ENCODE measurements around the gene FAM120AOS.

Gene FAM120AOS

DNA sequence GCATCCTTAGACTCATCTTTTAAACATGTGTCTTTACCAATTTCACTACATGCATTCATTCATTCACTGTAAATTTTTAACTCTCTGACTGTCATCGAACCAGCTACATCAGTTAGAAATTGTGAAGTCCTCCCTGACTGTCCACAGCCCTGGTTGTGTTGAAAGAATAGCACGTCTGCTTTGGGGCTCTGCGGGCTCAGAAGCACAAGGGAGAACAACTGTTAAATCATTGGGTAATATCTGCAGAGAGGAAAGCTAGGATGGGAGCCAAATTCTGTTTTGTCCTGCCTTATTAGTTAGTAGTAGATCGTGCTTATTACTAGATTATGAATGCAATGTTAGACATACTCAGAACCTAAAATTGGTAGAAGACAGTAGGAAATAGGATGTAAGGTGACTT lies 26.3 kb upstream of the FAM120AOS start:
- Histone ChIP-seq H3K79me1 (ENCODE audit: low read length) (no peaks in the 10 kb centered on the region), H3K79me2 (ENCODE audit: control insufficient read depth, insufficient read depth, low read length, poor library complexity) (peaks cover 2% of the 10 kb centered on the region), H3K4me3 (ENCODE audit: low read depth, low read length) (no peak overlapping the region), H3K9me3 (ENCODE audit: insufficient read depth, low read depth, low read length) (no peaks in the 10 kb centered on the region), H3K4ac (ENCODE audit: low read depth, low read length) (no peak overlapping the region), H3K4me2 (ENCODE audit: low read length) (no peak overlapping the region), H3K9ac (ENCODE audit: low read length) (no peak overlapping the region), H2BK5ac (ENCODE audit: low read depth, low read length, poor library complexity) (no peak overlapping the region), H3K27me3 (ENCODE audit: insufficient read depth, low read length) (no peaks in the 10 kb centered on the region), H4K12ac (ENCODE audit: low read depth, low read length) (no peak overlapping the region), H3K36me3 (ENCODE audit: control insufficient read depth in 1 of 2, insufficient read depth in 2 of 2, low read length in 2 of 2) (peaks cover 5 to 7% of the 10 kb centered on the region in 2 experiments), H2AK5ac (ENCODE audit: low read length) (no peak overlapping the region), H4K91ac (ENCODE audit: low read depth, low read length) (no peak overlapping the region), H4K8ac (ENCODE audit: low read depth, low read length) (no peak overlapping the region), H2BK120ac (ENCODE audit: insufficient read depth, low read length, poor library complexity) (no peak overlapping the region), H3K18ac (ENCODE audit: low read length) (no peak overlapping the region), H3K23ac (ENCODE audit: low read length) (no peak overlapping the region), H3K4me1 (ENCODE audit: control insufficient read depth in 1 of 2, insufficient read depth in 2 of 2, low read length in 2 of 2) (peaks cover 5 to 9% of the 10 kb centered on the region in 2 experiments), H2AFZ (ENCODE audit: insufficient read depth, low read length, poor library complexity) (no peak overlapping the region), H3K27ac (ENCODE audit: low read depth, low read length) (no peak overlapping the region), H3K14ac (ENCODE audit: low read length) (no peak overlapping the region), H2BK12ac (ENCODE audit: low read length) (no peak overlapping the region)
- no CpG with 5 or more reads among the region's 4 CpGs for WGBS (ENCODE audit: extremely low coverage, insufficient coverage, insufficient read length)
- DNase-seq = no peak

DNA sequence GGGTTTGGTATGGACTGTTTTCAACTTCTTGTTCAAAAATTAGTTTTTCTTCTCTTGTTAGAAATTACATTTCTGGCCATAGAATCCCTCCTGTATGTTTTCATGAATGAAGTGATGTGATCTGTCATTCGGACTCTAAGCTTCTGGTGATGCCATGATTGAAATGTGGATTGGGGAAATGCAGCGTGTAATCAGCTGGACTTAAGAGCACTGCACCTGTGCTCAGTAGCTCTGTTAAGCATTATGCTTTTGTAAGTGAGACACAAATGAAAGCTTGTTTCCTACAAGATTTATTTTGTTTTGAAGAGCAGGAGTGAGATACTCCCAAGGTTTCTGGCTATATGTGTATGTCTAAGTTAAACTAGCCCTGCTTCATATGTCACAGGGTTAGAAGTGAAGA lies 24.0 kb upstream of the FAM120AOS start:
- Histone ChIP-seq H3K36me3 (ENCODE audit: control insufficient read depth in 1 of 2, insufficient read depth in 2 of 2, low read length in 2 of 2) (peaks cover 0 to under 1% of the 10 kb centered on the region in 2 experiments), H3K14ac (ENCODE audit: low read length) (no peak overlapping the region), H3K27ac (ENCODE audit: low read depth, low read length) (no peak overlapping the region), H3K79me1 (ENCODE audit: low read length) (no peaks in the 10 kb centered on the region), H3K4me3 (ENCODE audit: low read depth, low read length) (no peak overlapping the region), H3K23ac (ENCODE audit: low read length) (no peak overlapping the region), H4K12ac (ENCODE audit: low read depth, low read length) (no peak overlapping the region), H3K4ac (ENCODE audit: low read depth, low read length) (no peak overlapping the region), H4K8ac (ENCODE audit: low read depth, low read length) (no peak overlapping the region), H2BK5ac (ENCODE audit: low read depth, low read length, poor library complexity) (no peak overlapping the region), H3K9ac (ENCODE audit: low read length) (no peak overlapping the region), H2AK5ac (ENCODE audit: low read length) (no peak overlapping the region), H3K79me2 (ENCODE audit: control insufficient read depth, insufficient read depth, low read length, poor library complexity) (no peaks in the 10 kb centered on the region), H3K4me1 (ENCODE audit: control insufficient read depth in 1 of 2, insufficient read depth in 2 of 2, low read length in 2 of 2) (peaks cover 5 to 9% of the 10 kb centered on the region in 2 experiments), H3K4me2 (ENCODE audit: low read length) (no peak overlapping the region), H2BK120ac (ENCODE audit: insufficient read depth, low read length, poor library complexity) (no peak overlapping the region), H3K9me3 (ENCODE audit: insufficient read depth, low read depth, low read length) (no peaks in the 10 kb centered on the region), H3K18ac (ENCODE audit: low read length) (no peak overlapping the region), H4K91ac (ENCODE audit: low read depth, low read length) (no peak overlapping the region), H3K27me3 (ENCODE audit: insufficient read depth, low read length) (no peaks in the 10 kb centered on the region), H2AFZ (ENCODE audit: insufficient read depth, low read length, poor library complexity) (no peak overlapping the region), H2BK12ac (ENCODE audit: low read length) (no peak overlapping the region)
- DNase-seq = no peak
- WGBS (ENCODE audit: extremely low coverage, insufficient coverage, insufficient read length) = no CpG with 5 or more reads among the region's 2 CpGs

DNA sequence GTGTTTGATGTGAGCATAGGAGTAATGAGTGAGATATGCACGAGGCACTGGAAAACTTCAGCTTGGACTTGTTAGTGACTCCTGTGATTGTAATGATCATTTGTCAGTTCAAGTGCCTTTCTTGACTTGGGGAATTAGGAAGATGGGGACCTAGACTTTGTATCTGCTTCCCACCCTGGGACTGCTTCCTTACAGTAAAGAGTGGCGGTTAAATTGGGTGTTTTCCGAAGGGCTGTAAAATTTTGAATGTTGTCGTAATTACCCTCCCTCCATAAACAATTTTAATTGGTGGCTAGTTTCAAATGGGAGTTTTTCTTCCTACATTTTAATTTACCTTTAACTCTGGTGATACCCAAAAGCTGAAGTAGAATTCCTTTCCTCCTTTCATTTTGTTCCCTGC lies 23.5 kb upstream of the FAM120AOS start:
- Histone ChIP-seq H3K79me1 (ENCODE audit: low read length) (no peaks in the 10 kb centered on the region), H4K12ac (ENCODE audit: low read depth, low read length) (no peak overlapping the region), H3K9me3 (ENCODE audit: insufficient read depth, low read depth, low read length) (no peaks in the 10 kb centered on the region), H2BK12ac (ENCODE audit: low read length) (no peak overlapping the region), H3K36me3 (ENCODE audit: control insufficient read depth in 1 of 2, insufficient read depth in 2 of 2, low read length in 2 of 2) (no peaks in the 10 kb centered on the region), H3K27me3 (ENCODE audit: insufficient read depth, low read length) (no peaks in the 10 kb centered on the region), H3K18ac (ENCODE audit: low read length) (no peak overlapping the region), H3K14ac (ENCODE audit: low read length) (no peak overlapping the region), H3K27ac (ENCODE audit: low read depth, low read length) (no peak overlapping the region), H3K4me1 (ENCODE audit: control insufficient read depth in 1 of 2, insufficient read depth in 2 of 2, low read length in 2 of 2) (peaks cover 5 to 9% of the 10 kb centered on the region in 2 experiments), H3K4me2 (ENCODE audit: low read length) (no peak overlapping the region), H4K8ac (ENCODE audit: low read depth, low read length) (no peak overlapping the region), H2BK120ac (ENCODE audit: insufficient read depth, low read length, poor library complexity) (no peak overlapping the region), H3K23ac (ENCODE audit: low read length) (no peak overlapping the region), H3K4me3 (ENCODE audit: low read depth, low read length) (no peak overlapping the region), H2BK5ac (ENCODE audit: low read depth, low read length, poor library complexity) (no peak overlapping the region), H3K4ac (ENCODE audit: low read depth, low read length) (no peak overlapping the region), H3K79me2 (ENCODE audit: control insufficient read depth, insufficient read depth, low read length, poor library complexity) (no peaks in the 10 kb centered on the region), H4K91ac (ENCODE audit: low read depth, low read length) (no peak overlapping the region), H2AK5ac (ENCODE audit: low read length) (no peak overlapping the region), H3K9ac (ENCODE audit: low read length) (no peak overlapping the region), H2AFZ (ENCODE audit: insufficient read depth, low read length, poor library complexity) (no peak overlapping the region)
- WGBS (ENCODE audit: extremely low coverage, insufficient coverage, insufficient read length) = no CpG with 5 or more reads among the region's 4 CpGs
- no peak for DNase-seq

DNA sequence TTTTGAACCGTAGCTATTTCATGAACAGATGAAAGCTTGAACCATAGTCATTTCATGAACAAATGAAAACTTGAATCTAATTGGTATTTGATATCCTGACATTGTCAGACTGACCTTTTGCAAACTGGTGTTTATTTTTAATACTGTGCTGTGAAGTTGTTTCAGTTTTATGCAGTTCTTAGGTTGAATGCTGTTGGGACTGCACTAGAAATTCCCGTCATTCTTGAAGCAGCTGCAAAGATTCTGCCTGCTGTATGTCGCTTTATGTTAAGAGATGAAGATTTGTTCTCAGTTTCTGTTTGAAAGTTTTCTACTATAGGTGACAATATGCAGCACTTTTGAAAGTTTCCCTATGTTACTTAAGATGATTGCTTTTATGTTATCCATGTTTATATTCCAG lies 22.5 kb upstream of the FAM120AOS start:
- Histone ChIP-seq H2BK120ac (ENCODE audit: insufficient read depth, low read length, poor library complexity) (no peak overlapping the region), H3K36me3 (ENCODE audit: control insufficient read depth in 1 of 2, insufficient read depth in 2 of 2, low read length in 2 of 2) (peaks cover 0 to 2% of the 10 kb centered on the region in 2 experiments), H2BK12ac (ENCODE audit: low read length) (no peak overlapping the region), H2AFZ (ENCODE audit: insufficient read depth, low read length, poor library complexity) (no peak overlapping the region), H4K91ac (ENCODE audit: low read depth, low read length) (no peak overlapping the region), H3K4ac (ENCODE audit: low read depth, low read length) (no peak overlapping the region), H2BK5ac (ENCODE audit: low read depth, low read length, poor library complexity) (no peak overlapping the region), H3K14ac (ENCODE audit: low read length) (no peak overlapping the region), H3K4me1 (ENCODE audit: control insufficient read depth in 1 of 2, insufficient read depth in 2 of 2, low read length in 2 of 2) (peaks cover 4 to 7% of the 10 kb centered on the region in 2 experiments), H3K4me2 (ENCODE audit: low read length) (no peak overlapping the region), H3K4me3 (ENCODE audit: low read depth, low read length) (no peak overlapping the region), H4K12ac (ENCODE audit: low read depth, low read length) (no peak overlapping the region), H3K18ac (ENCODE audit: low read length) (no peak overlapping the region), H3K9ac (ENCODE audit: low read length) (no peak overlapping the region), H2AK5ac (ENCODE audit: low read length) (no peak overlapping the region), H3K9me3 (ENCODE audit: insufficient read depth, low read depth, low read length) (no peaks in the 10 kb centered on the region), H4K8ac (ENCODE audit: low read depth, low read length) (no peak overlapping the region), H3K27ac (ENCODE audit: low read depth, low read length) (no peak overlapping the region), H3K27me3 (ENCODE audit: insufficient read depth, low read length) (no peaks in the 10 kb centered on the region), H3K23ac (ENCODE audit: low read length) (no peak overlapping the region), H3K79me2 (ENCODE audit: control insufficient read depth, insufficient read depth, low read length, poor library complexity) (no peaks in the 10 kb centered on the region), H3K79me1 (ENCODE audit: low read length) (no peaks in the 10 kb centered on the region)
- DNase-seq = no peak
- WGBS (ENCODE audit: extremely low coverage, insufficient coverage, insufficient read length) = no CpG with 5 or more reads among the region's 3 CpGs
